ENCODE measurements around the gene TLR6.

TLR6 gene

DNA sequence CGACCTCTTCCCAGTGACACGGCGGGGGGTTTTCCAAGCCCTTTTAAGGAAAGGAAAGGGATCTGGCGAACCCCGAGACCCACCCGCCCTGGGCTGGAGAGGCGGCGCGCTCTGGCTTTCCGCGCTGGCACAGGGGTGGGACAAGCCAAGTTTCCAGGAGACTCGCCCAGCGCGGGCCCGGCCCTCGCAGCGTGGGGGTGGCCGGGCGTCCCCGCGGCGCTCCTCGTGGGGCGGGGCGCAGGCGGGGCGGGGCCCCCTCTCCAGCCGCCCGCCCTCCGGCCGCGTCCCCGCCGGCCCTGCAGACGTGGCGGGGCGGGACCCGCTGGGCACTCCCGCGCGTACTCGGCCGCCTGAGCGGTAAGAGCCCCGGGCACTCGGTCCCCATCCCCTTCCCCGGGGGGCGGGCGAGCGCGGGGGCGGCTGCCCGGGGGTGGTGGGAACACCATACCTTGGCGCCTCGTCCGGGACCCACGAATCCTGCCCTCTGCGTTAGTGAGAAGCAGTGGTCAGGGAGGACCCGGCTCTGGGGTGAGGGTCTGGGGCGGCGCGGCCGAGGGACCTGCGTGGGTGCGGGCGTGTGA lies 11.0 kb upstream of the TLR6 start, which contains the start of gene FAM114A1:
FAM114A1 (plus strand) TSS at position 329 of the 581 bp plus-strand sequence. CDS start 10,273 bp downstream, outside the sequence.
- peak; percentile 49 for DNase-seq (ENCODE audit: low spot score)

DNA sequence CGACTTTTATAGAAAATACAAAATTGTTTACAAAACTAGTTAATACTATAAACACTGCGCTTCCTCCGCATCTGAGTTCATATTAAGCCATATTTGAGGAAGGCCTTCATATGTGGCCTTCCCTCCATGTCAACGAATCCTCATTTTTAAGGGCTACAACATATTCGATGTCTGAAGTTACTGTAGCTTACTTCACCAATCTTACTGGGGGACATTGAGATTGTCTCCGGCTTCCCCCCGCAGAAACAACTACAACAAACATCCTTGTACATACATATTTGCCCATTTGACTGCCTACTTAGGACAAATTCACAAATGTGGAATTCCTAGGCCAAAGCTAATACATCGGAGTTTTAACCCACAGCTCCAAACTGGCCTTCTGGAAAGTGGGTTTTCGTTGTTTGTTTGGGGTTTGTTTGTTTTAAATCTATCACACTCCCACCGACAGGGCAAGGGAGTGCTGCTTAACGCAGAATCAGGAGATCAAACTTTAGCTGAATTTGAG lies 10.4 kb upstream of the TLR6 start:
- no peak for DNase-seq (ENCODE audit: low spot score)

DNA sequence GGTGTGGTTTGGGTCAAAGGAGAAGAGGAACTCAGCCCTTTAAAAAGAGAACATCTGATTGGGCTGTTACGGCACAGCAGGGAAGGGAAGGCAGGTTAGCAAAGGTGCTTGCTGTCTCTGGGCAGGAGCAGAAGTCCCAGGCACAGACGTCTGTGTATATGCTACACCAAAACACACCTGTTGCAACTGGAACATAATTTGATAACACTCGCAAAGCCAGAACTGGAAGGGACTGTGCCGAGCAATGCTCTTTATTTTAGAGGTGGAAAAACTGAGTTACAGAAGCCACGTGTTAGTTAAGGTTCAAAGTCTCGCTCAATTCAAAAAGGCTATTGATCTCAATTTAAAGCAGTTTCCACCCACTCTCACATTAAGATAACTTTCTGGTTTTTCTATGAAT lies 8.8 kb upstream of the TLR6 start:
- no peak for DNase-seq (ENCODE audit: low spot score)

DNA sequence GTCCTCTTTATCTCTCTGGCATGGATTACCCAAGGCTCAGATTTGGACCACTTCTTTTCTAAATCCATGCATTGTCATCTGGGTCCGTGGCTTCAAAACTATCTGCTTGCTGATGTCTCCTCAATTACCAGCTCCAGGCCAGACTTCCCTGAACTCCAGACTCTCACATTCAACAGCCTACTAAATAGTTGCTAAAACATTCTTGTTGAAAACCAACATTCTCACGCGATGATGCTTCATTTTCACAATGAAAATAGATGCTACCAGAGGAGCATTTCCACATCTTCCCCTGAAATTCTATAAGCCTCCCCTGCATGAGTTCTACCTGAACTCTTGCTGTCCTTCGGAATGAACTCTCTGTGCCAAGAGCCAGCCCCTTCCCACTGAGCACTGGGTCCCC lies 5.2 kb upstream of the TLR6 start:
- DNase-seq (ENCODE audit: low spot score) = no peak

DNA sequence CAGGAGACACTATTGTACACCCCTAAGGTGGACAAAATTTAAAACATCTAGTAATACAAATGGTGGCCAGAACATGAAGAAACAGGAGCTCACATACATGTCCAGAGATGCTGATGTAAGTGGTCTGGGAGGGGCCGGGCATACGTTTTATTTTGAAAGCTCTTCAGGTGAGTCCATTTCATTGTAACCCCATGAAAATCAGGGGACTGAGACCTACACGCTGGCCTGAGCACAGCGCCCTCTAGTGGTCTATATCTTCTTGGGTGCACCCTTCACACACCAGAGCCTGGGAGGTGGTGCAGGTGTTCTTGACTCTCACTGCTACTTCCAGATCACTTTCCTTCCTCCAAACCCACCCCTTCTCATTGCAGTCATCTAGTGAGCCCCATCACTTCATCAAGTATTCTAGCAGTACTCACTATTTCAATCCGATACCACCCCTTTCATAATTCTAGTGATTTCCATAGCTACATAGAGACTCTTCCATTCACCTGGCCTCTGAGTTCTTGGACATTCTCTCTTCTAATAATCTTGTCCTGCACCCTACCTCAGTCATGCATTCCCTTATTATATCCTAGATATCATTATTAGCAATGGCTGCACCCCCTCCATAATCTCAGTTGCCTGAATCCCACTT lies 4.3 kb upstream of the TLR6 start:
- DNase-seq (ENCODE audit: low spot score) = peak; percentile 80

DNA sequence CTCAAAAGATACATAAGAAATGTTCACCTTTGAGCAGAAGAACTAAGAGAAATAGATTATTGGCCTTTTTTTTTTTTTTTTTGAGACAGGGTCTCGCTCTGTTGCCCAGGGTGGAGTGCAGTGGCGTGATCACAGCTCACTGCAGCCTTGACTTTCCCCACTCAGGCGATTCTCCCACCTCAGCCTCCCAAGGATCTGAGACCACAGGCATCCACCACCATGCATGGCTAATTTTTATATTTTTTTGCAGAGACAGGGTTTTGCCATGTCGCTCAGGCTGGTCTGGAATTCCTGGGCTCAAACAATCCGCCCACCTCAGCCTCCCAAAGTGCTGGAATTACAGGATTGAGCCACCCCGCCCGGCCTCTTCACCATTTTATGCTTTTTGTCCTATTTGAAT lies 2.9 kb upstream of the TLR6 start:
- no peak for DNase-seq (ENCODE audit: low spot score)

DNA sequence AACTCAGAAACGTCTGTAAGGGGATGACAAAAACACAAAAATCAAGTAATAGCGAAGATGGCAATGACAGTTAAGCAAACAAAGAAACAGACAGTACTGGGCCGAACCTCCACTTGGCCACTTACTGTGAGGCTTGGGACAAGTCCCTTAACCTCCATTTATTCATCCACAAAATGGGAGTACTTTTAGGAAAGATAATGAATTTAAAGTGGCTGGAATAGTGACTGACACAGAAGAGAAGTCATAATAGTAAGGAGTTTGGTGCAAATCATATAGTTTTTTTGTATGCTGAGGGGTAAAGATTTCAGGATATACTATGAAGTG lies 1.4 kb upstream of the TLR6 start:
- no peak for DNase-seq (ENCODE audit: low spot score)

GRCh38 chr4:38857354-38858096 lies 908 bp upstream of the TLR6 start:
- DNase-seq (ENCODE audit: low spot score) = peak; percentile 31

GRCh38 chr4:38856046-38856445 lies 571 bp downstream of the TLR6 start:
- peak; percentile 9 for DNase-seq (ENCODE audit: low spot score)

GRCh38 chr4:38855466-38855865 lies 1.2 kb downstream of the TLR6 start:
- DNase-seq (ENCODE audit: low spot score) = no peak

GRCh38 chr4:38846015-38846414 lies 10.6 kb downstream of the TLR6 start:
- no peak for DNase-seq (ENCODE audit: low spot score)

DNA sequence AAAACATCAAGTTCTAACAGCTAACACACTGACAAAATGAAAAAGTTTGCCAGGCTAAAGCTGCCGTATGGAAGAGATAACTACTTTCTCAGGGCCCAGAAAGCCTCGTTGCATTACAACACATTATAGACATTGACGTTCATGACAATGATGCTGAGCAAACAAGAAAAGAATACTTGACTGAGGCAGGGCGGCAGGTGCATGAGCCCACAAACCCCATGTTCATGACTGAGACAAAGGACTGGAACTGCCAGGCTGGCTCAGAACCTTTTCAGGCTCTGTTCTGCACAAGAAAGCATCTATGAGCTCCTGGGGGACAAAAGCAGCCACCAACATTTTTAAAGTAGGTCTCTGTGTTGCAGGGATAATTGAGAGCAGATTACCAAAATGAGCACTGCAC lies 13.6 kb downstream of the TLR6 start:
- DNase-seq (ENCODE audit: low spot score) = no peak

DNA sequence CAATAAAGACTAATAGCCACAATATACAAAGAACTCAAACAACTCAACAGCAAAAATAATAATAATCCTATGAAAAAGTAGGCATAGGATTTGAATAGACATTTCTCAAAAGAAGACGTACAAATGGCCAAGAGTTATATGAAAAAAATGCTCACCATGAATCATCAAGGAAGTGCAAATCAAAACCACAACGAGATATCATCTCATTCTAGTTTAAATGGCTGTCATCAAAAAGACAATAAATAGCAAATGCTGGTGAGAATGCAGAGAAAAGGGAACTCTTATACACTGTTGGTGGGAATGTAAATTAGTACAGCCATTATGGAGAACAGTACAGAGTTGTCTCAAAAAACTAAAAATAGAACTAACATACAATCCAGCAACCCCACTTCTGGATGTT lies 18.8 kb downstream of the TLR6 start:
- DNase-seq (ENCODE audit: low spot score) = no peak

DNA sequence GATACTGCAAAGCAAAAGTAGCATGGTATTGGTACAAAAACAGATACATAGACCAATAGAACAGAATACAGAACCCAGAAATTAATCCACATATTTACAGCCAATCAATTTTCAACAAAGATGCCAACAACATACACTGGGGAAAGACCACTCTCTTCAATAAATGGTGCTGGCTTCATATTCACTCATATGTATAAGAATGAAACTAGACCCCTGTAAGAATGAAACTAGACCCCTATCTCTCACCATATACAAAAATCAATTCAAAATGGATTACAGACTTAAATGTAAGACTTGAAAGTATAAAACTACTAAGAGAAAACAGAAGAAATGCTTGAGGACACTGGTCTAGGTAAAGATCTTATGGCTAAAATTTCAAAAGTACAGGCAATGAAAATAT lies 19.3 kb downstream of the TLR6 start:
- DNase-seq (ENCODE audit: low spot score) = no peak

DNA sequence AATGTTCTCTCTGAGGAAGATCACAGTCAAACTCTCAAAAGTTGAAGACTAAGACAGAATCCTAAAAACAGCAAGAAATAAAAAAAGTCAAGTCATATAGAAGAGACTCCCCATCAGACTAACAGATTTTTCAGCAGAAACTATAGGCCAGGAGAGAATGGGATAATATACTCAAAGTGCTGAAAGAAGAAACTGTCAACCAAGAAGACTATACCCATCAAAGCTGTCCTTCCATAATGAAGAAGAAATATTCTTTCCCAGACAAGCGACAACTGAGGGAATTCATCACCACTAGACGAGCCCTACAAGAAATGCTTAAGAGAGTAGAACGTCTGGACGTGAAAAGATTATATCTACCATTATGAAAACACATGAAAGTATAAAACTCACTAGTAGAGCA lies 22.0 kb downstream of the TLR6 start:
- no peak for DNase-seq (ENCODE audit: low spot score)

GRCh38 chr4:38832624-38833528 lies 23.7 kb downstream of the TLR6 start:
- DNase-seq (ENCODE audit: low spot score) = no peak

- DNase-seq (ENCODE audit: low spot score) = no peak
These were observed 24.4 kb downstream of the TLR6 start for GRCh38 chr4:38832206-38832605.

- no peak for DNase-seq (ENCODE audit: low spot score)
These were observed 25.0 kb downstream of the TLR6 start for GRCh38 chr4:38831653-38832052.

DNA sequence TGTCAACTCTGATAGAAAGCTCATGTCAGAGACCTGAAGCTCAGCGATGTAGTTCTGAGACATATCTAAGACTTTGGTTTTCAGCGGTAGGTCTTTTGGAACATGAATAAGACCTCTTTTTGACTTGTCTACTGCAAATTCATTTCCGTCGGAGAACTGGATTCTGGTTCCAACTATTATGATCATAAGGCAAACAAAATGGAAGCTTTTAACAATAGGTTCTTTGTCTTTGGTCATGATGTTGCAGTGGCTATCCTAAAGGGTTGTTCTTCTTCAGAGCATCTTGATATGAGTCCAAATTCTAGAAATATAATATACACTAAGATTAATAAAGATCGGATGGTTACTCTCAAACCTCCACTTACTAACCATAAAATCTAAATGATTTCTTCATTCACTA lies 27.4 kb downstream of the TLR6 start:
- DNase-seq (ENCODE audit: low spot score) = no peak

DNA sequence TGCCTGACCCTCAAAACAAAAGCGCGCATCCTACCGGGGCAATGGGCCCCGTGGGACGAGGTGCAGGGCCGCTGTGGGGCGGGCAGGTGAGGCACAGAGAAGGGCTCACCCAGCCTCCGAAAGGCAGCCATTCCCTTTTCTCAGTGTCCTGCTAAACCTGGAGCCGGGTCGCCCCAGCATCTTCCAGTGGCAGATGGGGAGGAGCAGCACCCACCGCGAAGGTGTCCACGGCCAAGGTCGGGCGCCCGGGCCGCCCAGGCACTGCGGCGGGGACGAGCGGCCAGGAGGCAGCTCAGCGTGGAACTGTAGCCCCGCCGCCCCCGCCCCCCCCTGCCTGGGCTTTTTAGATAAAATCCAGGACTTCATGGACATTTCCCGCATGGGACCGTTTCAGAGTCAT lies 32.9 kb downstream of the TLR6 start:
- DNase-seq (ENCODE audit: low spot score) = no peak

DNA sequence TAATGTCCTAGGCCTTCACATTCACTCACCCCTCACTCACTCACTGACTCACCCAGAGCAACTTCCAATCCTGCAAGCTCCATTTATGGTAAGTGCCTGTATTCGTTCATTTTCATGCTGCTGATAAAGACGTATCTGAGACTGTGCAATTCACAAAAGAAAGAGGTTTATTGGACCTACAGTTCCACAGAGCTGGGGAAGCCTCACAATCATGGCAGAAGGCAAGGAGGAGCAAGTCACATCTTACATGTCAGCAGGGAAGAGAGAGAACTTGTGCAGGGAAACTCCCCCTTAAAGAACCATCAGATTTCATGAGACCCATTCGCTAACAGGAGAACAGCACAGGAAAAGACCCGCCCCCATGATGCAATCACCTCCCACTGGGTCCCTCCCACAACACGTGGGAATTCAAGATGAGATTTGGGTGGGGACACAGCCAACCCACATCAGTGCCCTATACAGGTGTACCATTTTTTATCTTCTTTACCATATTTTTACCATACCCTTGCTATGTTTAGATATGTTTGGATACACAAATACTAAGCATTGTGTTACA lies 33.8 kb downstream of the TLR6 start:
- DNase-seq (ENCODE audit: low spot score) = no peak

GRCh38 chr4:38821739-38822138 lies 34.9 kb downstream of the TLR6 start:
- no peak for DNase-seq (ENCODE audit: low spot score)

Measured in hematopoietic multipotent progenitor cell treated with erythropoietin and hydrocortisone succinate and interleukin-3 and kit ligand, for 17 days (in vitro differentiated cells).